Activated CD4-positive, alpha-beta T cell treated with anti-CD3 and anti-CD28 coated beads, Interleukin-2, amount 10 ng/mL, durations not matched to agents 24 days and 14 days (primary cell): Measurements from ENCODE around the gene ECHDC1. TPM values are rescaled to one million over a fixed set of nuclear protein-coding genes. Genes with fewer than 3 reads are reported as not detected.
"Not testable (repeated sequence)": the region's sequence is repeated elsewhere in the genome, so short reads cannot be mapped to it uniquely, and the experiment has no call there.

Experiments used
- DNase-seq: peaks from one replicate; pipeline ENCODE4 v3.0.0; 2022
- H3K27ac Mint-ChIP-seq: one replicate; pipeline ENCODE4 v1.8.0; 2022; ENCODE audit warnings: mild to moderate bottlenecking, mixed read lengths
- H3K27me3 Mint-ChIP-seq: one replicate; pipeline ENCODE4 v1.8.0; 2022; ENCODE audit warnings: mixed read lengths
- H3K36me3 Mint-ChIP-seq: one replicate; pipeline ENCODE4 v1.8.0; 2022; ENCODE audit warnings: low read depth, mild to moderate bottlenecking, mixed read lengths
- H3K4me1 Mint-ChIP-seq: one replicate; pipeline ENCODE4 v1.8.0; 2021; ENCODE audit warnings: mixed read lengths
- H3K4me3 Mint-ChIP-seq: one replicate; pipeline ENCODE4 v1.8.0; 2022; ENCODE audit warnings: mild to moderate bottlenecking, moderate library complexity, mixed read lengths
- H3K9me3 Mint-ChIP-seq: one replicate; pipeline ENCODE4 v1.8.0; 2021; ENCODE audit warnings: mixed read lengths
- intact Hi-C: fragments of 100-400 bp; cut with micrococcal nuclease; formaldehyde crosslinking; loops from one replicate; pipeline ENCODE4 v1.15.1; 2023
- total RNA-seq: library from RNA; stranded (reverse); gene quantifications from 2 replicates; pipeline ENCODE4 v1.2.3, GENCODE V29; 2022

The ECHDC1 gene
- total RNA-seq = 60.2 and 63.1 TPM in 2 replicates

- intact Hi-C loops = loop anchor here (1.0 kb wide), 5 partner anchors 52 to 173 kb away; partner anchors contain the start of gene RNF146
- H3K27me3 Mint-ChIP-seq = no peaks in the 10 kb centered on the region
- DNase-seq = peak; percentile 91
- peaks cover 4% of the 10 kb centered on the region for H3K9me3 Mint-ChIP-seq
- no peak within 1 kb of the TSS for H3K4me3 Mint-ChIP-seq
- no peak within 1 kb of the TSS for H3K27ac Mint-ChIP-seq
- peaks cover 18% of the 10 kb centered on the region for H3K4me1 Mint-ChIP-seq
- H3K36me3 Mint-ChIP-seq = peaks cover 10% of the 10 kb centered on the region
These were observed at the start of gene ECHDC1 for GRCh38 chr6:127342946-127343808. Gene ECHDC1 (minus strand): TSS chr6:127343609. CDS start chr6:127331028, 12,581 bp downstream.

GRCh38 chr6:127392301-127392700, 48.9 kb upstream of the ECHDC1 start:
- Mint-ChIP-seq H3K27me3 (peaks cover 10% of the 10 kb centered on the region), H3K4me1 (no peaks in the 10 kb centered on the region), H3K9me3 (no peaks in the 10 kb centered on the region), H3K4me3 (no peak overlapping the region), H3K27ac (no peak overlapping the region), H3K36me3 (no peaks in the 10 kb centered on the region)
- DNase-seq = no peak
- intact Hi-C loops = no loop called here

- no peak overlapping the region for H3K4me3 Mint-ChIP-seq
- intact Hi-C loops = no loop called here
- peaks cover 10% of the 10 kb centered on the region for H3K27me3 Mint-ChIP-seq
- H3K36me3 Mint-ChIP-seq = no peaks in the 10 kb centered on the region
- no peak for DNase-seq
- no peak overlapping the region for H3K27ac Mint-ChIP-seq
- H3K4me1 Mint-ChIP-seq = no peaks in the 10 kb centered on the region
- H3K9me3 Mint-ChIP-seq = no peaks in the 10 kb centered on the region
These were observed 47.9 kb upstream of the ECHDC1 start for GRCh38 chr6:127391094-127391953.

- H3K36me3 Mint-ChIP-seq = no peaks in the 10 kb centered on the region
- H3K4me3 Mint-ChIP-seq = no peak overlapping the region
- H3K27ac Mint-ChIP-seq = no peak overlapping the region
- no peaks in the 10 kb centered on the region for H3K4me1 Mint-ChIP-seq
- intact Hi-C loops = no loop called here
- H3K9me3 Mint-ChIP-seq = no peaks in the 10 kb centered on the region
- H3K27me3 Mint-ChIP-seq = peaks cover 7% of the 10 kb centered on the region
- DNase-seq = no peak
These were observed 46.3 kb upstream of the ECHDC1 start for GRCh38 chr6:127389706-127390105.

- no peaks in the 10 kb centered on the region for H3K36me3 Mint-ChIP-seq
- no peak overlapping the region for H3K4me3 Mint-ChIP-seq
- no peaks in the 10 kb centered on the region for H3K4me1 Mint-ChIP-seq
- no peaks in the 10 kb centered on the region for H3K9me3 Mint-ChIP-seq
- DNase-seq = no peak
- intact Hi-C loops = loop anchor here (2.0 kb wide), 1 partner anchor 17 kb away; no protein-coding TSS in a partner anchor
- peaks cover 4% of the 10 kb centered on the region for H3K27me3 Mint-ChIP-seq
- no peak overlapping the region for H3K27ac Mint-ChIP-seq
These were observed 42.4 kb upstream of the ECHDC1 start for GRCh38 chr6:127385668-127386430.

GRCh38 chr6:127384848-127385247, 41.4 kb upstream of the ECHDC1 start:
- DNase-seq, H3K9me3 Mint-ChIP-seq, H3K27me3 Mint-ChIP-seq, H3K36me3 Mint-ChIP-seq, intact Hi-C loops, H3K27ac Mint-ChIP-seq, H3K4me1 Mint-ChIP-seq, H3K4me3 Mint-ChIP-seq: not testable (repeated sequence)

GRCh38 chr6:127383988-127384387, 40.6 kb upstream of the ECHDC1 start:
- no peak for DNase-seq
- Mint-ChIP-seq H3K9me3 (no peaks in the 10 kb centered on the region), H3K27me3 (no peaks in the 10 kb centered on the region), H3K4me3 (no peak overlapping the region), H3K36me3 (no peaks in the 10 kb centered on the region), H3K4me1 (no peaks in the 10 kb centered on the region), H3K27ac (no peak overlapping the region)
- intact Hi-C loops = no loop called here

GRCh38 chr6:127382413-127382812, 39.0 kb upstream of the ECHDC1 start:
- Mint-ChIP-seq H3K4me1 (no peaks in the 10 kb centered on the region), H3K36me3 (no peaks in the 10 kb centered on the region), H3K9me3 (no peaks in the 10 kb centered on the region), H3K27ac (no peak overlapping the region), H3K27me3 (no peaks in the 10 kb centered on the region), H3K4me3 (no peak overlapping the region)
- intact Hi-C loops = no loop called here
- no peak for DNase-seq

- intact Hi-C loops = no loop called here
- Mint-ChIP-seq H3K4me3 (no peak overlapping the region), H3K27me3 (no peaks in the 10 kb centered on the region), H3K4me1 (no peaks in the 10 kb centered on the region), H3K27ac (no peak overlapping the region), H3K36me3 (no peaks in the 10 kb centered on the region), H3K9me3 (no peaks in the 10 kb centered on the region)
- DNase-seq = no peak
These were observed 38.0 kb upstream of the ECHDC1 start for GRCh38 chr6:127381384-127381783.

GRCh38 chr6:127376685-127377084, 33.3 kb upstream of the ECHDC1 start:
- H3K9me3 Mint-ChIP-seq = no peaks in the 10 kb centered on the region
- peaks cover 2% of the 10 kb centered on the region for H3K27me3 Mint-ChIP-seq
- DNase-seq = peak; percentile 38
- H3K36me3 Mint-ChIP-seq = no peaks in the 10 kb centered on the region
- no peaks in the 10 kb centered on the region for H3K4me1 Mint-ChIP-seq
- H3K27ac Mint-ChIP-seq = no peak overlapping the region
- intact Hi-C loops = no loop called here
- no peak overlapping the region for H3K4me3 Mint-ChIP-seq

GRCh38 chr6:127367023-127367375, 23.6 kb upstream of the ECHDC1 start:
- DNase-seq = no peak
- Mint-ChIP-seq H3K4me1 (no peaks in the 10 kb centered on the region), H3K27ac (no peak overlapping the region), H3K9me3 (peaks cover 5% of the 10 kb centered on the region), H3K27me3 (peaks cover 2% of the 10 kb centered on the region), H3K4me3 (no peak overlapping the region), H3K36me3 (no peaks in the 10 kb centered on the region)
- intact Hi-C loops = no loop called here

- intact Hi-C loops = no loop called here
- Mint-ChIP-seq H3K36me3 (no peaks in the 10 kb centered on the region), H3K27ac (no peak overlapping the region), H3K27me3 (no peaks in the 10 kb centered on the region), H3K4me3 (no peak overlapping the region), H3K4me1 (no peaks in the 10 kb centered on the region), H3K9me3 (peaks cover 5% of the 10 kb centered on the region)
- DNase-seq = peak; percentile 40
These were observed 23.0 kb upstream of the ECHDC1 start for GRCh38 chr6:127366282-127367022.

- H3K4me3 Mint-ChIP-seq = no peak overlapping the region
These were observed 22.5 kb upstream of the ECHDC1 start for GRCh38 chr6:127365874-127366273.

More at GRCh38 chr6:127365874-127366273, 22.5 kb upstream of the ECHDC1 start:
- Mint-ChIP-seq H3K36me3 (no peaks in the 10 kb centered on the region), H3K27me3 (no peaks in the 10 kb centered on the region), H3K4me1 (no peaks in the 10 kb centered on the region), H3K27ac (no peak overlapping the region), H3K9me3 (peaks cover 5% of the 10 kb centered on the region)
- intact Hi-C loops = no loop called here
- DNase-seq = peak; percentile 41
